ENCODE data around the gene R3HDM1.
"Not testable (repeated sequence)": the region's sequence is repeated elsewhere in the genome, so short reads cannot be mapped to it uniquely, and the experiment has no call there.

The R3HDM1 gene

DNA sequence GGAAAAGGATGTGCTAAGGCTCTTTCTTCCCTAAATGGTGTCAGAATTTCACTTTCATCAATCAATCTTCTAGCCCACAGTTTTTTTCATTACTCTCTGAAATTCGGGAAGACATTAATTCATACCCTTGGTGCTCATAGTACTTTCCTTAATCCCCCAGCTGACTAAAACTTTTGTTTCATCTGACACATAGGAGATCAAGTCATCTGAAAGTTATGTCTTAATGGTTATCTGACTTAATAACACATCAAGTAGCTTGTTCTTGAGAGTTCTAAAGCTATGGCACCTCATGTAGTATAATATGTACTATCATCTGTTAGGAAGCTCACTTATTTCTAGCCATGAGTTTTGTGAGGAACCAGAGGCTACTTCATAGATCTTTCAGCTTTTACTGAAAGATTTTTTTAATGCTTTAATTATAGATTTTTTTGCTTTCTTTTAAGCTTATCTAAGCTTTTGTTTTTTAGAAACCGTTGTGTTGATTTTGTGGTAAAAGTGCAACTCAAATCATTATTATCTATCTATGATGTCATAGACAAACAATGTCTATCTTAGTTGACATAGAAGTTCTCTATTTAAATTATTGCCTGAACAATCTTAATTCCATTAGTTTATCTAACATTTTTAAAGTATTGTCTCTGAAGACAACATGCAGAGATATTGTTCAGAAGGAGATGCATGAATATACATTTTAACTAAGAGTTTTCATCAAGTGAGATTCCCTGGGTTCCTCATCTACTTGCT lies 116.7 kb downstream of the R3HDM1 start:
- DNase-seq: no peak

DNA sequence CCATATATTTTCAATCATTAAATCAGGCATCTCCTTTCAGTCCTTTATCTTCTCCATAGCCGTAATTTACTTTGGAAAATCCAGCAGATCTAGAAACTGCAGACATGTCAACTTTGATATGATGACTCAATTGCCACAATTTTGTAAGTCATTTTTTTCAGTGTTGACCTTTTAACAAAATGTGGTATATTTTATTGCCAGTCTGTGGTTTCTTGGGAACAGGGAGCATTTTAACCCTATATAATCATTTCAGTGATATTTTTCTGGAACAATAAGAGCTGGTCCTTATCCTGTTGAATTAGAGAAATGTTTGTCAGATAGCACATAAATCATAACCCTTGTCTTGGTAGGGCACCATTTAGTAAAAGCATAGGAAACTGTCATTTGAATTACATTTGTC lies 119.4 kb downstream of the R3HDM1 start:
- no peak for DNase-seq

DNA sequence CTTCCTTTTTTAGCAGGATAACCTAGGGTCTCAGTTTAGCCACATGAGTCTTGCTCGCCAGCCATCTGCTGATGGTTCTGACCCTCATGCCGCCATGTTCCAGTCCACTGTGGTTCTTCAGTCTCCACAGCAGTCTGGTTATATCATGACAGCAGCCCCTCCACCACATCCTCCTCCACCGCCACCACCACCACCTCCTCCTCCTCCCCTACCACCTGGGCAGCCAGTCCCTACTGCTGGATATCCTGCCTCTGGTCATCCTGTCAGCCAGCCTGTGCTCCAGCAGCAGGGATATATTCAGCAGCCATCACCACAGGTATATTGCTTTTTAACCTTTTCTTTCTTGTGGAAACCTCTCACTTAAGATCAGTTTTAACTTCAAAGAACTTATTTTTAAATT lies 120.4 kb downstream of the R3HDM1 start:
- no peak for DNase-seq

DNA sequence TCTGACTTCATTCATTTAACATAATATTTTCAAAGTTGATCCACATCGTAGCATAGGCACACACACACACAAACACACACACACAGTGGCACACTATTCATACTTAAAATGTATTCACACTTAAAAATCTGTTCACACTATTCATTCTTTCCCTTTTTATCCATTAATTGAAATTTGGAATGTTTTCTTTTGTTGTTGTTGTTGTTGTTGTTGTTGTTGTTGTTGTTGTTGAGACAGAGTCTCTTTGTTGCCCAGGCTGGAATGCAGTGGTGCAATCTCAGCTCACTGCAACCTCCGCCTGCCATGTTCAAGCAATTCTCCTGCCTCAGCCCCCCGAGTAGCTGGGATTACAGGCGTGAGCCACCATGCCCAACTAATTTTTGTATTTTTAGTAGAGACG lies 123.0 kb downstream of the R3HDM1 start:
- not testable (repeated sequence) for DNase-seq

DNA sequence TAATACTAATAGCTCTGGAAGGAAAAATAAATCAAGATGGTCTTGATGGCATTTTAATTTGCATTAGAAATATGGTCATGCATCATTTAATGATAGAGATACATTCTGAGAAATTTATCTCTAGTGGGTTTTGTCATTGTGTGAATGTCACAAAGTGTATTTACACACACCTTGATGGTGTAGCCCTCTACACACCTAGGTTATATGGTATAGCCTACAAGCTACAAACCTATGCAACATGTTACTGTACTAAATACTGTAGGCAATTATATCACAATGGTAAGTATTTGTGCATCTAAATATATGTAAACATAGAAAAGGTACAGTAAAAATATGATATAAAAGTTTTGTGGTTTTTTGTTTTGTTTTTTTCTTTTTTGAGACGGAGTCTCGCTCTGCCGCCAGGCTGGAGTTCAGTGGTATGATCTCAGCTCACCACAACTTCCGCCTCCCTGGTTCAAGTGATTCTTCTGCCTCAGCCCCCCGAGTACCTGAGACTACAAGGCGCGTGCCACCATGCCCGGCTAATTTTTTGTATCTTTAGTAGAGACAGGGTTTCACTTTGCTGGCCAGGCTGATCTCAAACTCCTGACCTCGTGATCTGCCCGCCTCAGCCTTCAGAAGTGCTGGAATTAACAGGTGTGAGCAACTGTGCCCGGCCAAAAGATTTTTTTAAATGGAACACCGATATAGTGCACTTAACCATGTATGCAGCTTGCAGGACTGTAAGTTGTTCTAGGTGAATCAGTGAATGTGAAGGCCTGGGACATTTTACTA lies 126.7 kb downstream of the R3HDM1 start:
- no peak for DNase-seq

DNA sequence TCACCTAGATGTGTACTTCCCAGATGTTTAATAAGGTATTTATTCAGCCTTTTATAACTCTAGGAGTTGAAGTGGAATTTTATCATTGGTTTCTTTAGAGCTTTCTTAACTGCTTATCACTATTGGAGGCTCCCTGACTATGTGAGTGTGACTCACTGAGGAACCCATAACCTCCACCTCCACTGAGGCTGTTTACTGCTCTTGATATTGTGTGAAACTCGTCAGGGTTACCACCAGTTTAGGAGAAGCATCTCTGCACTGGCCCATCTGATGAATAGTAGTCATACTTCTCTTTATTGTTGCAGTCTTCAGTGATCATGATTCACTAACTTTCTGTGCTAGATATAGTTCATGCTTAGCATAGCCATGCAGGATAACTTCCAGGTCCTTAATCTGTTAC lies 130.8 kb downstream of the R3HDM1 start:
- no peak for DNase-seq

DNA sequence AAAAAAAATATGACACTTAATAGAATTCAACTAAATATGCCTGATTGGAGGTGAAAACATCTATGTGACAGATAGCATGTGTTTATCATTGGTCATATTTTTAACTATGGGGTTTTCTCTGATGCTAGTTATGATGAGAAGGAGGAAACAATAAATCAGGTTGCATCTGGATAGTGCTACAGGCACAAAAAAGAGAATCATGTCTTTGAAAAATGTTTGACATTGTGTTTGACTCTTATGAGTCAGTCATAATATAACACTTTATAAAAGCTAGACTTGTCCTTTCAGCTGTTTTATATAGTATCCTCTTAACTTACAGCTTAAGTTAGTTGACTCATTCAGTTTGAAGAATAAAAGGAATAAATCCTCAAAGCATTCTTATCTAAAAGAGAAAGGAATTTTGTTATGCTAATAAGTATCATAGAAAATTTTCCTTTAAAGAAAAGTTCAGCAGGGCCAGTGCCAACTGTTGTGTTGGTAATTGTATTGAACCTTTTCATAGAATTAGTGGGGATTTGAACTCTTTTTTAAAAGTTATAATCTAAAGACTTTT lies 131.9 kb downstream of the R3HDM1 start:
- DNase-seq: no peak

DNA sequence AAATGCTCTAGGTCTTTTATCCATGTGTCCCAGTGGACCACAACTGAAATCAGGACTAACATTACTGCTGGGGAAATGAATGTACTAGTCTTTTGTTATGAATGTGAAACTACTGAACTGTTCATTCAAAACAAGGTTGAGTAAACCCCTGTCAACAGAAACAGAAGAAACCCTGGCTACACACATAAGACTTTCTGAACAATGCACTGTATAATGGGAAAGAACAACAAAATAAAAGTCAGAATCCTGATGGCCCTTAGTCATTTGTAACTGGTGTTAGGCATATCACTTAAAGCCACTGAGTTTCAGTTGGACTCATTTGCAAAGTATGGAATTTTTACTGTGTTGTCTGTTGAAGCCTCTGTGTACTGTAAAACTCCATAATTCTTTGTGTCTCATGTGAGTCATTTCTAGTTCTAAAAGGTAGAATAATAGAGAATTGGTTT lies 133.4 kb downstream of the R3HDM1 start:
- DNase-seq: no peak

DNA sequence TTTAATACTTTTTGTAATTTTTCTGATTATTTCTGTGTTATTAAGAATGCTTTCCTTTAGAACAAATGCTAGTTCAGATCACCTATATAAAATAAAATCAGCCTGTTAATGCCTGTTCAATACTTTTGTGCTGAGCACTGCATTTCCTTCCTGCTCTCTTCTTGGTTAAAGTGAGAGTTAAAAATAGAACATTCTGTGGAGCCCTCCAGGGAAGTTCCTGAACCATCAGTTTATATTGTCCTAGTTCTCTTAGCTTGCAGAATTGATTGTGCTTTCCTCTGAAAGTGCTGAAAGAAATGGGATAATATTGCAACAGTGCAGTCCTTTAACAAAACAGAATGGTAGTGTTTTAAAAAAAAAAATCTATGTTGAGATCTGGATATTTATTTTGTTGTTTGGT lies 135.8 kb downstream of the R3HDM1 start:
- no peak for DNase-seq

DNA sequence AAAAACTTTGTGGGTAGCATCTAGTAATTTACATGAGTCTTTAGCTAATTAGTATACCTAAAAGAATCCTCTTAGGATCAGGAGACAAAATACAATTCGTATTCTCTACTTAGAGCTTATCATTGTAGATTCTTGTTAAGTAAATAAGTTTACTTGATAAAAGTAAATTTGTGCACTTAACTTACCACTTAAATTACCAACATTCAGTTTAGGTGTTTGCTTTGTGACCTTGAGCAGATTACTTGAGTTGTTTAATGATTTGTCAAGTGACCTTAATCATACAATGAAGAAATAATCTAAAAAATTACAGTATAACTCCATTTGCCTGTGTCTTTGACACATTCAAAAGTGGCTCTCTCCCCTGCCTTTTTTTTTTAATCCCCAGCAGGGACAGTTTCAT lies 143.2 kb downstream of the R3HDM1 start:
- DNase-seq: no peak

DNA sequence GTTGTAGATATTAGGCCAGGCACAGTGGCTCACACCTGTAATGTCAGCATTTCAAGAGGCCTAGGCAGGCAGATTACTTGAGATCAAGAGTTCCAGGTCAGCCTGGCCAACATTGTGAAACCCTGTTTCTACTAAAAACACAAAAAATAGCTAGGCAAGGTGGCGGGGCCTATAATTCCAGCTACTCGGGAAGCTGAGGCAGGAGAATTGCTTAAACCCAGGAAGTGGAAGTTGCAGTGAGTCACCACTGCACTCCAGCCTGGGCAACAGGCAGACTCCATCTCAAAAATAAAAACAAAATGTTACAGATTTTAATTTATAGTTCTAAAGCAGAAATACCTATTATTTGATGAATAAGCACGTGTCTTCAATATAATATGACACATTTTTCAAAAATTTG lies 144.7 kb downstream of the R3HDM1 start:
- no peak for DNase-seq

DNA sequence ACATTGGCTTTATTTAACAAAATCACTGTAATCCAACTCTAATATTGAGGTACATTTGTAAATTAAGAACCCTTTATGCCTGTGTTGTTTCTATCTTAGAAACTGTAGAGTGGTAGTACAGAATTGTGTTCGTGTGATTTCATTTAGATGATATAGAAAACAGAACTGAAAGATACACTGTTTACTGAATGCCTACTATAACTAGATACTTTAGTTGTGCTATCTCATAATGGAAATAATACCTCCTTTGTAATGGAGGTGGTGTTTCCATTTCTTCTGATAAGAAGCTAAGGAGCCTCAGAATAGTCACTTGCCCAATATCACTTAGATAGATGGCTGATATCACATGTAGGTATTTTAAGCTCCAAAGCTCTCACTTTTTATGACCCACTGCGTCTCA lies 147.8 kb downstream of the R3HDM1 start:
- no peak for DNase-seq

DNA sequence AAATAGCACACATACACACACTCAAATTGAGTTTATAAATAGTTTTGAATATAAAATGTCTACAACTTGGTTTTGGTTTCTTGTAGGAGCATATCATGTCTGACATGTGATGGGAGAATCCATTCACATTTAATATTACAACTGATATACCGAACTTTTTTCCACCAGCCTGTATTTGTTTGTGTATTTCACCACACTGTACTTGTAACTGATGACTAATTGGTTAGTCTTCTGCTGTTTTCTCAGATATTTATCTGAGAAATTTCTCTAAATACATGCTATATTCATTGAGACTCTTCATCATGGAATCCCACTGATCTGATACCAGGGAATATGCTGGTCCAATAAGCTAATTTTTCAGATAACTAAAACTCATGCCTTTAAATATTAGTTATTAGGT lies 154.1 kb downstream of the R3HDM1 start:
- no peak for DNase-seq

DNA sequence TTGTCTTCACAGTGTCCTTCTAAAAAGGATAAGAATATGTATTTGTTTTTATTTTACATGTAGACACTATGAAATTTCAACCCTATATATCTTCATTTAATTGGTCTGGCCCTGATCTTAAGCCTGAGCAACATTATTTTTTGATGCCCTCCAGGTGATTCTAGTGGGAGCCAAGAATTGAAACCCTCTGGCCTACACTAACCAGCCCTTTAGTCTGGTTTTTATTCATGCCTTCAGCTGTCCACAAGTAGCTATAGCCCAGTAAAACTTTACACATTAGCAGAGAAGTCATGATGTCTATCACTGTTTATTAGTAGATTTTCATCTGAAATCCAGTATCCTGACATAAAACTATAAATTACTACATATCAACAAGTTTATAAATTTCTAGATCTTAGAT lies 157.7 kb downstream of the R3HDM1 start:
- DNase-seq: no peak

DNA sequence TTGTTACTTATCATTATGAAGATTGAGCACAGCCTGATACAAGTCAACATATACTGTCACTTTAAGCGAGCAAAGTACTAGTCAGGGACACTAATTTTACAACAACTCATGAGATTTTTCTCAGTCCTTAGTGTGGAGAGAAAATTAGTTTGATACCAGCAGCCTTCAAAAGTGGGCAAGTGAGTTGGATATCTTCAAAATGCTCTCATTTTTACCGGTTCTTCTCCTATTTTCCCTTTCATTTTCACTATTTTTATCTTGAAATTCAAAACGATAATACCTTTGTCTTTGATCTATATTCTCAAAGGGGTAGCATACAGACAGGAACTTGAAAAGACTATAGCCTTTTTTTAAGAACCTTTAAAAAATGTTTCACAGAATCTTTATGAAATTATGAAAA lies 158.4 kb downstream of the R3HDM1 start:
- DNase-seq: no peak

DNA sequence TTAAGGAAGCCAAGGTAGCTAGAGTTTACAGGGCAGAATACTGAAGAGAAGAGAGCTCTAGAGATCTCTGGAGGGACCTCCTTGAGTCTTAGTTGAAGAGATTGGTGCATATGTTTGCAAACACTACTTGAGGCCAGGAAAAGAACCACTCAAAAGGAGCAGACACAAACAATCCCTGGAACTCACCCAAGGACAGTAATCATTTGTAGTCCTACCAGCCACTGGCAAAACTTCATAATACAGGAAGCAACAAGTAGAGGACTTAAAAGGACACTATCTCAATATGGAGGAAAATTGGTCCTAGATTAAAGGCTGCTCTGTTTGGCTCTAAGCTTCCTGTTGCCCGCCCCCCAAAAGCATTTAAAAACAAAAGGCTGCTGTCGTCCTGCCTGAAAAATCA lies 163.4 kb downstream of the R3HDM1 start:
- peak; percentile 24 for DNase-seq

DNA sequence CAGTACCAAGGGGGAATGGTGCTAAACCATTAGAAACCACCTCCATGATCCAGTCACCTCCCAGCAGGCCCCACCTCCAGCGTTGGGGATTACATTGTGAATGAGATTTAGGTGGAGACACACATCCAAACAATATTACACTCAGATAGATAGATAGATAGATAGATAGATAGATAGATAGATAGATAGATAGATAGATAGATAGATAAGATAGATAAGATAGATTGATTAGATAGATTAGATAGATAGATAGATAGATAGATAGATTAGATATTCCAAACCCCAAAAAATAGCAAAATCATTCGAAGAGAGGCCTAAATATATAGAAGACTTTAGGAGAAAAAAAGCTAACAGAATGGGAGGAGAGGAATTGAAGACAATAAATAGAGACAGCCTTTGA lies 167.6 kb downstream of the R3HDM1 start:
- no peak for DNase-seq

DNA sequence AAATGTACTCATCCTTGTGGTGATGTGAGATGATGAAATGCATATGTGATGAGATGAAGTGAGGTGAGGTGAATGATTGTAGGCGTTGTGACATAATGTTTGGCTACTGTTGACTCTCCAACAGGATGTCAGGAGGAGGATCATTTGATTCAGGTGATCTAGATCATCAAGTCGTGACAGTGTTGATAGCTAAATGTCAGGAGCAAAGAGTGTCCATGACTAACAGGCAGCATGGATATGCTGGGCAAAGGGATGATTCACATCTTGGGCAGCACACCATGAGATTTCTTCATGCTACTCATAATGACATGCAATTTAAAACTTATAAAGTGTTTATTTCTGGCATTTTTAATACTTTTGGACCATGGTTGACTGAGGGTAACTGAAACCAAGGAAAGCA lies 170.2 kb downstream of the R3HDM1 start:
- DNase-seq: no peak

DNA sequence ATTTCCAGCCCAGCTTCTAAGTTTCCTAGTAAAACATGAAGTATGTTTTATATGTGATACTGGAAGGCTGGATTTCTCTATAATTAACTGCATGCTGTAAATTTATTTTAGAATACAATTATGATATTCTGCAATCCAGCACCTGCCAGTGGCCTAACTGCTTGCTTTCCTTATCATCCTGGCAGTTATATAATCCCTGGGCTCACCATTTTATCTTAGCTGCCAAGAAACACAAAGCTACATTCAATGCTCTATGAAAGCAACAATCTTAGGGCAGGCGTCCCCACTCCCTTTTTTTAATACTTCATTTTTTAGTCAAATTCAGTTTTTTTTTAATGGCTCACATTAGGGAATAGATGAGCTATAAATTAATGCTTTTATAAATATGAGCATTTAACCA lies 172.0 kb downstream of the R3HDM1 start:
- DNase-seq: no peak

DNA sequence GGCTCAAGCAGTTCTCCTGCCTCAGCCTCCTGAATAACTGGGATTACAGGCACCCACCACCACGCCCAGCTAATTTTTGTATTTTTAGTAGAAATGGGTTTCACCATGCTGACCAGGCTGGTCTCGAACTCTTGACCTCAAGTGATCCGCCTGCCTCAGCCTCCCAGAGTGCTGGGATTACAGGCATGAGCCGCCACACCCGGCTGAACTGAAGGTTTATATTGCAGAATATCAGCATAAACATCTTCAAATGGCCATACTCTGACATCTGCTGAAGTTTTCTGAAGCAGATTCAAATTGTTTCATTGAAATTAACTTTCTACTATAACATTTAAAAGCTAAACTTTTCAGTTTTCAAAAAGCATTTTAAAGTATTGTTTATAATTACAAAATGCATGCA lies 172.8 kb downstream of the R3HDM1 start:
- DNase-seq: not testable (repeated sequence)

DNA sequence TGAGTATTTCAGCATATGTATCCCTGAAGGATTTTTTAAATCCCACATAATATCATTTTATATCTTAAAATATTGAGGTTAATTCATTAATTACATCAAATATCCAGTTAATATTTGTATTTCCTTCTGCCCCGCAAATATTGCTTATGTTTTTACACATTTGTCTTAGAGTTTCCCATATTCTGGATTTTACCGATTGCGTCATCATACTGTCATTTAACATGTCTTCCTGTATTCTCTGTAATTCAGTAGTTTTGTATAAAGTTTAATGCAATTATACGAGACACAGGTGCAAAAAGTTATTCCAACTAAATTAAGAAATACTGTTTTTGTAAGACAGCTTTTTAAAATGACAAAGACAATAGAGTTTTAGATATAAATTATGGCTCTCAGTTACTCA lies 176.9 kb downstream of the R3HDM1 start:
- DNase-seq: no peak

DNA sequence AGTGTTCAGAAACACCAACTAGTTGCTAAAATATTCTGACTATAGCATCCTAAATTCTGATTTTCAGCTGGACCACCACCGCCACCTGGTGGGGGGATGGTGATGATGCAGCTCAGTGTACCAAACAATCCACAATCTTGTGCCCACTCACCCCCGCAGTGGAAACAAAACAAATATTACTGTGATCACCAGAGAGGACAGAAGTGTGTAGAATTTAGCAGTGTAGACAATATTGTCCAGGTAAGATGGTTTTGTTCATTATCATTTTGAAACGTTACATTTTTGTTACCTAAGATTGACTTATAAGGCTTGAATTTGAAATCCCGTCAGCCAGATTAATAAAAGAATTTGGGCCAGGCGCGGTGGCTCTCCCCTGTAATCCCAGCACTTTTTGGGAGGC lies 178.7 kb downstream of the R3HDM1 start:
- DNase-seq: peak; percentile 5

DNA sequence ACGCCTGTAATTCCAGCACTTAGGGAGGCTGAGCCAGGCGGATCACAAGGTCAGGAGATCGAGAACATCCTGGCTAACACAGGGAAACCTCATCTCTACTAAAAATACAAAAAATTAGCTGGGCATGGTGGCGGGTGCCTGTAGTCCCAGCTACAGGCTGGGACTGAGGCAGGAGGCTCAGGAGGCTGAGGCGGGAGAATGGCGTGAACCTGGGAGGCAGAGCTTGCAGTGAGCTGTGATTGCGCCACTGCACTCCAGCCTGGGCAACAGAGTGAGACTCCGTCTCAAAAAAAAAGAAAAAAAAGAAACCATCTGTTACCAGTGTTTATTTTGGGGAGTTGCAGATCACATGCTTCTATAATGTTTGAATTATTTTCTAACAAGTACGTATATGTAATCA lies 183.8 kb downstream of the R3HDM1 start:
- not testable (repeated sequence) for DNase-seq

DNA sequence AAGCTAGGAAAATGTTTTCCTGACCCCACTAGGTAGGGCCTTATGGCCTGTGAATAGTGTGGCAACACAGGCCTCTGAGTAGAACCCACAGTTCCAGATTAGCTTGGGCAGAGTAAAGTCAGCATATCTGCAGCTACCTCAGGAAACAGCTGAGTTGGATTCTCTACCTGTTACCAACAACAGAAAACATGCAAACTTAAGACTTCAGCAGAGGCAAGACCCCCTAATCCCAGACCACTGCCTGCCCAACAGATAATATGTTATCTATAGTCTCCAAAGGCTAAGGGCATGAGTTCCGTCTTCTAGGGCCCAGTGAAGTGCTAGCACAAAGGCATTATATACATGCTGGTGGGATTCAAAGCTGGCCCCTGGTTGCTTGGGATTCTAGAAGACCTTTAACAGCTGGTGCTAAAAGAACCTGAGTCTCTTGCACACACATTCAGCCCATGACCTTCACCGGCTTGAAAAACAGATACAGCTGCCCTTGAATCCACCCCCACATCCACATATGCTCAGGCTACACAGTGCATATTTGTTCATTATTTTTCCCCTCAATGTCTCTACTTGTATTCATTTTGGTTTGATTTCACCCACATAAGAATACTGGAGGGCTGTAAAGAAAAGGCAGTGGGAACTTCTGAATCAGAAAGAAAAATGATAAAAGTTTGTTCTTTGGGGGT lies 196.9 kb downstream of the R3HDM1 start:
- no peak for DNase-seq
